Smooth muscle cell (in vitro differentiated cells): ENCODE measurements around the gene ME2. TPM values are rescaled to one million over a fixed set of nuclear protein-coding genes. Genes with fewer than 3 reads are reported as not detected.
"Not testable (repeated sequence)": the region's sequence is repeated elsewhere in the genome, so short reads cannot be mapped to it uniquely, and the experiment has no call there.

Experiments used
- DNase-seq: peaks from one replicate; lab custom pipeline; 2025; ENCODE audit not compliant: unreplicated experiment; lab: John Stamatoyannopoulos, UW
- H2AFZ ChIP-seq: fragments of 200-600 bp; sonication (generic); 2 replicates; pipeline ENCODE4 v1.6.0; 2016; ENCODE audit warnings: antibody characterized with exemption, low read depth, mild to moderate bottlenecking
- H3F3A ChIP-seq: fragments of 200-600 bp; sonication (generic); 2 replicates; pipeline ENCODE4 v1.6.0; 2017; ENCODE audit warnings: antibody characterized with exemption, low read depth
- H3K27ac ChIP-seq: fragments of 200-600 bp; sonication (generic); 2 replicates; pipeline ENCODE4 v1.5.1; 2016; ENCODE audit warnings: low read depth, mild to moderate bottlenecking
- H3K27me3 ChIP-seq: fragments of 200-600 bp; sonication (generic); 2 replicates; pipeline ENCODE4 v1.6.1; 2016; ENCODE audit warnings: low read depth, mild to moderate bottlenecking
- H3K36me3 ChIP-seq: fragments of 200-600 bp; sonication (generic); 2 replicates; pipeline ENCODE4 v1.5.1; 2016; ENCODE audit warnings: low read depth
- H3K4me1 ChIP-seq: fragments of 200-600 bp; sonication (generic); 2 replicates; pipeline ENCODE4 v1.5.1; 2016; ENCODE audit warnings: low read depth
- H3K4me2 ChIP-seq: fragments of 200-600 bp; sonication (generic); 2 replicates; pipeline ENCODE4 v1.6.0; 2016; ENCODE audit warnings: mild to moderate bottlenecking
- H3K4me3 ChIP-seq: fragments of 200-600 bp; sonication (generic); 2 replicates; pipeline ENCODE4 v1.5.1; 2016; ENCODE audit warnings: mild to moderate bottlenecking
- H3K79me2 ChIP-seq: fragments of 200-600 bp; sonication (generic); 2 replicates; pipeline ENCODE4 v1.6.0; 2016; ENCODE audit warnings: low read depth, mild to moderate bottlenecking
- H3K9ac ChIP-seq: fragments of 200-600 bp; sonication (generic); 2 replicates; pipeline ENCODE4 v1.6.0; 2016; ENCODE audit warnings: low read depth
- H3K9me3 ChIP-seq: fragments of 200-600 bp; sonication (generic); replicated peaks from 2 replicates; pipeline ENCODE4 v1.5.1; 2016; ENCODE audit warnings: low read depth
- H4K20me1 ChIP-seq: fragments of 200-600 bp; sonication (generic); 2 replicates; pipeline ENCODE4 v1.6.0; 2016; ENCODE audit warnings: low read depth
- CTCF ChIP-seq: fragments of 200-600 bp; sonication (generic); IDR thresholded peaks from 2 replicates; pipeline ENCODE4 v1.5.1; 2017; ENCODE audit warnings: borderline replicate concordance, mild to moderate bottlenecking, antibody characterized with exemption; ENCODE audit not compliant: insufficient read depth, poor library complexity, severe bottlenecking
- WGBS: methylation state at CpG from one replicate; pipeline ENCODE4 v1.1.7; 2016; ENCODE audit warnings: low lambda C conversion rate; 5-methylcytosine and 5-hydroxymethylcytosine counted together
- polyA plus RNA-seq: library from polyadenylated mRNA; unstranded; fragments of >200 nt; fragmentation: Nextera tagmentation; extraction: Ambion mirVana; gene quantifications from 2 replicates; pipeline ENCODE4 v1.2.1, GENCODE V29; 2016
- total RNA-seq: library from RNA; depleted of rRNA; stranded (reverse); fragments of >200 nt; gene quantifications from 2 replicates; pipeline ENCODE4 v1.2.3, GENCODE V29; 2014

The ME2 gene
- total and polyA plus RNA-seq, 2 experiments from 2014 or later: 20.2 to 47.9 TPM

- Histone ChIP-seq H3K9me3 (no peaks in the 10 kb centered on the region), H3K4me2 (no peak overlapping the region), H3K4me3 (no peak overlapping the region), H3K9ac (no peak overlapping the region), H3K4me1 (no peaks in the 10 kb centered on the region), H3K27ac (no peak overlapping the region), H4K20me1 (no peaks in the 10 kb centered on the region), H3K36me3 (no peaks in the 10 kb centered on the region), H3K79me2 (no peaks in the 10 kb centered on the region), H3F3A (peaks cover 3% of the 10 kb centered on the region), H3K27me3 (no peaks in the 10 kb centered on the region), H2AFZ (no peak overlapping the region)
- no peak for TF ChIP-seq CTCF
- WGBS: 92% methylated on average over 13 of the region's 13 CpGs
- no peak for DNase-seq
These were observed 22.8 kb upstream of the ME2 start for GRCh38 chr18:50855976-50856757.

- DNase-seq, H3K79me2 ChIP-seq: not testable (repeated sequence)
These were observed 21.8 kb upstream of the ME2 start for GRCh38 chr18:50857166-50857565.

GRCh38 chr18:50857694-50858093 is 21.2 kb upstream of the ME2 start:
- no peaks in the 10 kb centered on the region for H3K4me1 ChIP-seq
- H3K4me2 ChIP-seq: peak overlapping the region; percentile 14
- no peak overlapping the region for H3K27ac ChIP-seq
- H3F3A ChIP-seq: peaks cover 3% of the 10 kb centered on the region
- H3K9me3 ChIP-seq: no peaks in the 10 kb centered on the region
- no peak overlapping the region for H2AFZ ChIP-seq
- no peaks in the 10 kb centered on the region for H3K79me2 ChIP-seq
- H3K36me3 ChIP-seq: no peaks in the 10 kb centered on the region
- no peak for TF ChIP-seq CTCF
- no peak overlapping the region for H3K4me3 ChIP-seq
- no peaks in the 10 kb centered on the region for H3K27me3 ChIP-seq
- H3K9ac ChIP-seq: no peak overlapping the region
- H4K20me1 ChIP-seq: no peaks in the 10 kb centered on the region
- WGBS: 90% methylated on average over 3 of the region's 3 CpGs
- DNase-seq: no peak

More at GRCh38 chr18:50857166-50857565, 21.8 kb upstream of the ME2 start:
- not testable (repeated sequence) for H2AFZ ChIP-seq, H3K27ac ChIP-seq, H3K36me3 ChIP-seq, H3K4me1 ChIP-seq, H3K4me3 ChIP-seq, H3F3A ChIP-seq, H3K9me3 ChIP-seq, H3K27me3 ChIP-seq, H4K20me1 ChIP-seq, H3K9ac ChIP-seq
- WGBS: 42% methylated on average over 5 of the region's 5 CpGs
- H3K4me2 ChIP-seq: peak overlapping the region; percentile 14

- no peak for TF ChIP-seq CTCF
- H3K4me3 ChIP-seq: no peak overlapping the region
- no peak for DNase-seq
- H3K79me2 ChIP-seq: no peaks in the 10 kb centered on the region
- no peaks in the 10 kb centered on the region for H3K36me3 ChIP-seq
- H3F3A ChIP-seq: no peaks in the 10 kb centered on the region
- H3K9me3 ChIP-seq: no peaks in the 10 kb centered on the region
- H3K4me1 ChIP-seq: no peaks in the 10 kb centered on the region
- H3K9ac ChIP-seq: no peak overlapping the region
- H3K27me3 ChIP-seq: no peaks in the 10 kb centered on the region
- no peak overlapping the region for H3K27ac ChIP-seq
- H3K4me2 ChIP-seq: no peak overlapping the region
- H2AFZ ChIP-seq: no peak overlapping the region
- H4K20me1 ChIP-seq: no peaks in the 10 kb centered on the region
These were observed 18.9 kb upstream of the ME2 start for GRCh38 chr18:50859793-50860555.
